GM12878 (cell line): ENCODE measurements around the gene SAMSN1. TPM values are rescaled to one million over a fixed set of nuclear protein-coding genes. Genes with fewer than 3 reads are reported as not detected.

Experiments
- ATAC-seq: fragments of 200-7000 bp; cut with Tn5 transposase; 3 replicates; pipeline ENCODE4 v1.9.1; 2020; ENCODE audit warnings: mild to moderate bottlenecking, moderate library complexity
- BruUV-seq: library from RNA; stranded (reverse); fragments of 400-500 nt; replicated peaks from 2 replicates; lab custom pipeline; 2021; lab: Mats Ljungman, UMichigan
- CTCF ChIA-PET: fragments of 300-600 bp; sonication (Branson Sonifier 250); formaldehyde crosslinking; extraction: SDS; loops from one replicate; lab custom pipeline; 2021; ENCODE audit warnings: inconsistent platforms; lab: Yijun Ruan, JAX
- POLR2A ChIA-PET: fragments of 350-600 bp; formaldehyde crosslinking; extraction: SDS; loops from one replicate; lab custom pipeline; 2021; ENCODE audit warnings: inconsistent platforms; lab: Charles Lee
- RAD21 ChIA-PET: fragments of 300-600 bp; sonication (Branson Sonifier 250); formaldehyde crosslinking; loops from one replicate; lab custom pipeline; 2023; ENCODE audit warnings: antibody characterized with exemption; ENCODE audit not compliant: unreplicated experiment; lab: Charles Lee
- SMC1A ChIA-PET: fragments of 300-600 bp; sonication (Branson Sonifier 250); formaldehyde crosslinking; loops from one replicate; lab custom pipeline; 2023; ENCODE audit not compliant: unreplicated experiment, uncharacterized antibody; lab: Charles Lee
- DNase-seq: peaks from one replicate; pipeline ENCODE4 v3.0.0-alpha.2; 2011; ENCODE audit warnings: low read depth, low spot score
- FAIRE-seq: peaks from 3 replicates; lab custom pipeline; 2011; peaks lifted over from hg19 to GRCh38; lab: Jason Lieb, UNC
- H2AFZ ChIP-seq: 2 replicates; pipeline ENCODE4 v1.6.0; 2011; ENCODE audit warnings: low read depth, low read length, control low read depth; ENCODE audit not compliant: control insufficient read depth
- H3K27ac ChIP-seq: 2 replicates; pipeline ENCODE4 v1.5.1; 2011; ENCODE audit warnings: control low read depth; ENCODE audit not compliant: control insufficient read depth, insufficient read depth
- H3K27me3 ChIP-seq, 2 experiments: replicated peaks in 1 of 2; 2 replicates each; pipeline versions ENCODE4 v1.6.0 to v1.6.1; 2011; ENCODE audit warnings: low read length in 1 of 2; ENCODE audit not compliant: control insufficient read depth in 2 of 2, insufficient read depth in 2 of 2
- H3K36me3 ChIP-seq, 2 experiments: 2 replicates each; pipeline ENCODE4 v1.5.1; 2011; ENCODE audit warnings: low read length in 1 of 2; ENCODE audit not compliant: control insufficient read depth in 2 of 2, insufficient read depth in 2 of 2
- H3K4me1 ChIP-seq: 2 replicates; pipeline ENCODE4 v1.6.1; 2011; ENCODE audit warnings: mild to moderate bottlenecking, low read length, moderate library complexity, mixed read lengths; ENCODE audit not compliant: control insufficient read depth, insufficient read depth
- H3K4me2 ChIP-seq: 2 replicates; pipeline ENCODE4 v1.6.0; 2011; ENCODE audit warnings: control low read depth; ENCODE audit not compliant: control insufficient read depth, insufficient read depth
- H3K4me3 ChIP-seq: fragments of 200-600 bp; sonication (generic); 2 replicates; pipeline ENCODE4 v1.5.1; 2016
- H3K79me2 ChIP-seq: 2 replicates; pipeline ENCODE4 v1.6.0; 2011; ENCODE audit warnings: low read length; ENCODE audit not compliant: control insufficient read depth, insufficient read depth
- H3K9ac ChIP-seq: 2 replicates; pipeline ENCODE4 v1.8.0; 2011; ENCODE audit warnings: low read length, control low read depth, mixed read lengths; ENCODE audit not compliant: control insufficient read depth, insufficient read depth
- H3K9me3 ChIP-seq: replicated peaks from 3 replicates; pipeline ENCODE4 v1.5.1; 2011; ENCODE audit warnings: mild to moderate bottlenecking, low read length; ENCODE audit not compliant: control insufficient read depth, insufficient read depth
- H4K20me1 ChIP-seq: 2 replicates; pipeline ENCODE4 v1.6.0; 2011; ENCODE audit not compliant: control insufficient read depth, insufficient read depth
- EGR1 ChIP-seq, 2 experiments: IDR thresholded peaks; 1 replicate in 1 of 2; 2 replicates in 1 of 2; pipeline ENCODE4 v1.6.1; 2011 to 2012; ENCODE audit warnings: low read depth in 2 of 2, low read length in 2 of 2, borderline replicate concordance in 1 of 2, mild to moderate bottlenecking in 1 of 2, moderate library complexity in 1 of 2
- ESRRA ChIP-seq: IDR thresholded peaks from 2 replicates; pipeline ENCODE4 v1.6.1; 2012; ENCODE audit warnings: mild to moderate bottlenecking, low read length, improper control_type of control experiment
- FOXM1 ChIP-seq: IDR thresholded peaks from 2 replicates; pipeline ENCODE4 v1.6.1; 2012; ENCODE audit warnings: low read depth, mild to moderate bottlenecking, inconsistent platforms, low read length, moderate library complexity
- STAT1 ChIP-seq: fragments of 450-650 bp; conservative IDR thresholded peaks from 2 replicates; pipeline ENCODE4 v1.6.1; 2014; ENCODE audit warnings: antibody characterized with exemption, mild to moderate bottlenecking
- SUPT20H ChIP-seq: IDR thresholded peaks from 2 replicates; pipeline ENCODE4 v1.6.1; 2011; ENCODE audit warnings: low read depth, mild to moderate bottlenecking, low read length, moderate library complexity, borderline replicate concordance; ENCODE audit not compliant: control insufficient read depth
- WGBS: methylation state at CpG from one replicate; pipeline ENCODE4 v1.1.6; 2016; ENCODE audit warnings: low lambda C conversion rate; ENCODE audit not compliant: insufficient replicate concordance, insufficient coverage; ENCODE audit errors: missing lambda C conversion rate; 5-methylcytosine and 5-hydroxymethylcytosine counted together
- in situ Hi-C: fragments of 300-500 bp; cut with MboI; formaldehyde crosslinking; loops from 9 replicates; pipeline ENCODE4 v1.14.3; 2018; ENCODE audit warnings: mixed read lengths
- intact Hi-C: fragments of 100-400 bp; cut with micrococcal nuclease; formaldehyde crosslinking; loops from one replicate; pipeline ENCODE4 v1.14.2; 2022; ENCODE audit not compliant: unreplicated experiment
- polyA plus RNA-seq, 11 experiments: library from polyadenylated mRNA; depleted of rRNA in 4 of 11; unstranded in 6 of 11; stranded (reverse) in 5 of 11; fragments of >200 nt; fragmentation: Nextera tagmentation in 4 of 11; fragmentation: Illumina TruSeq in 1 of 11; extraction: Ambion mirVana in 4 of 11; extraction: Trizol in 1 of 11; gene quantifications; 1 replicate in 1 of 11; 2 replicates in 10 of 11; pipeline versions ENCODE4 v1.2.1 to v1.2.3, GENCODE V29; 2011 to 2016; ENCODE audit warnings: inconsistent platforms in 2 of 11, missing spikeins in 2 of 11, low read depth in 1 of 11
- total RNA-seq, 4 experiments: library from RNA; depleted of rRNA in 3 of 4; stranded (reverse); fragments of >200 nt in 3 of 4; fragmentation: Illumina TruSeq in 1 of 4; extraction: Trizol in 1 of 4; gene quantifications; 2 replicates each; pipeline versions ENCODE4 v1.2.1 to v1.2.3, GENCODE V29; 2013 to 2021
- TF ChIP-seq, protein P1 (sequence below): fragments of 450-650 bp; IDR thresholded peaks from 2 replicates; pipeline ENCODE4 v1.6.1; 2014; ENCODE audit warnings: mild to moderate bottlenecking

SAMSN1 gene
- total and polyA plus RNA-seq, 10 of the 15 experiments (the other 5 are each of a cell fraction or from before 2014, with no cell fraction given), result 23.2 to 102 (median 44.9) TPM

- H3K27ac ChIP-seq, result no peak overlapping the region
- ChIA-PET POLR2A (no interaction called here), RAD21 (interaction anchor here (1.0 kb wide), 1 partner anchor 11 kb away, joined by 3 read pairs; no protein-coding TSS in a partner anchor), CTCF (no interaction called here), SMC1A (interaction anchor here (0.7 to 1.1 kb wide), 4 partner anchors 10 to 127 kb away, joined by 3 to 5 read pairs (median 3); no protein-coding TSS in a partner anchor)
- H3K9me3 ChIP-seq, result peaks cover 5% of the 10 kb centered on the region; the same call in 2 of the 3 replicates
- no peak for FAIRE-seq
- H3K9ac ChIP-seq, result no peak overlapping the region
- BruUV-seq, result no TSS peak
- H3K79me2 ChIP-seq, result no peaks in the 10 kb centered on the region
- peaks cover 19% of the 10 kb centered on the region for H3K4me1 ChIP-seq
- no peak for TF ChIP-seq STAT1
- no peak for TF ChIP-seq ESRRA
- TF ChIP-seq, protein P1, sequence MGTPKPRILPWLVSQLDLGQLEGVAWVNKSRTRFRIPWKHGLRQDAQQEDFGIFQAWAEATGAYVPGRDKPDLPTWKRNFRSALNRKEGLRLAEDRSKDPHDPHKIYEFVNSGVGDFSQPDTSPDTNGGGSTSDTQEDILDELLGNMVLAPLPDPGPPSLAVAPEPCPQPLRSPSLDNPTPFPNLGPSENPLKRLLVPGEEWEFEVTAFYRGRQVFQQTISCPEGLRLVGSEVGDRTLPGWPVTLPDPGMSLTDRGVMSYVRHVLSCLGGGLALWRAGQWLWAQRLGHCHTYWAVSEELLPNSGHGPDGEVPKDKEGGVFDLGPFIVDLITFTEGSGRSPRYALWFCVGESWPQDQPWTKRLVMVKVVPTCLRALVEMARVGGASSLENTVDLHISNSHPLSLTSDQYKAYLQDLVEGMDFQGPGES, result no peak
- TF ChIP-seq SUPT20H, result no peak
- no peak for TF ChIP-seq EGR1 (IDR thresholded peaks at IDR 0.05; ENCODE audit: borderline replicate concordance in 1 of 2, low read depth in 2 of 2, low read length in 2 of 2)
- TF ChIP-seq FOXM1, result no peak
- no peak for DNase-seq
- H3K4me2 ChIP-seq, result no peak overlapping the region
- 91% methylated on average over 4 of the region's 4 CpGs for whole genome bisulfite sequencing
- no peaks in the 10 kb centered on the region for H3K27me3 ChIP-seq
- no peak overlapping the region for H3K4me3 ChIP-seq
- H2AFZ ChIP-seq, result no peak overlapping the region
- in situ Hi-C loops, result no loop called here
- H3K36me3 ChIP-seq, result no peaks in the 10 kb centered on the region
- intact Hi-C loops, result no loop called here
- no peaks in the 10 kb centered on the region for H4K20me1 ChIP-seq
- no peak for ATAC-seq
Measured at GRCh38 chr21:14560555-14560954, 14.4 kb upstream of the SAMSN1 start.
